Measurements from ENCODE around the gene MYRFL. TPM values are rescaled to one million over a fixed set of nuclear protein-coding genes. Genes with fewer than 3 reads are reported as not detected.

The MYRFL gene
- total and polyA plus RNA-seq, 2 of the 8 experiments (the other 6 are each of a cell fraction or from before 2014, with no cell fraction given) = 1.1 to 2.0 TPM

DNA sequence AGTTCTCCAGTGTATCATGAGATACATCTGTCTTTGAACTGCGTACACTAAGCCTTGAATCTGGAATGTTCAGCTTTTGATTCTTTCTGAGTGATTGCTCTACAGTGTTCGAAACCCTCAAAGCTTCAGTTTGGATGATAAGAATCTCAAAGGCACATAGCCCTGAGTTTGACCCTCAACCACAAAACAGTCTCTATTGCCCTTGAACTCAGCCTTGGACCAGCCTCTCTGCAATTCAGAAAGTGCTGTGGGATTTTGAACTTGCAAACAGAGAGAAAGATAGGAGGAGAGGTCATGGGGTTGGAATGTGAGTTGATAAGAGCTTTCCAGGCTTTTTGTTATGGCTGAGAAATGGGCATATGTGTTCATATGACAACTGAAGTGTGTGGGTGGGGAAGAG, 100.3 kb downstream of the MYRFL start:
- H4K8ac ChIP-seq (ENCODE audit: extremely low read depth, insufficient read depth, low read length) = no peak overlapping the region
- H4K20me1 ChIP-seq (replicated peaks in 1 of 2; ENCODE audit: control insufficient read depth in 1 of 2, insufficient read depth in 2 of 2, low read length in 2 of 2) = no peaks in the 10 kb centered on the region
- H2BK20ac ChIP-seq (ENCODE audit: low read length) = no peak overlapping the region
- no peak for DNase-seq (ENCODE audit: low read depth in 1 of 2, low spot score in 2 of 2)
- ChIA-PET POLR2A (ENCODE audit: partially characterized antibody) (no interaction called here), CTCF (ENCODE audit: partially characterized antibody) (interaction anchor here (1.4 kb wide), 1 partner anchor 36 kb away, joined by 4 read pairs; no protein-coding TSS in a partner anchor)
- H3K79me1 ChIP-seq (ENCODE audit: low read depth, low read length) = no peaks in the 10 kb centered on the region
- H3K23ac ChIP-seq (ENCODE audit: insufficient read length) = no peak overlapping the region
- H2BK15ac ChIP-seq (ENCODE audit: low read length) = 0 out of 2 replicates have a peak overlapping the region, but pooled peaks have one; percentile 40
- no peaks in the 10 kb centered on the region for H3K36me3 ChIP-seq (ENCODE audit: control insufficient read depth in 2 of 4, insufficient read depth in 4 of 4, low read length in 3 of 4)
- no peaks in the 10 kb centered on the region for H3K79me2 ChIP-seq (ENCODE audit: control insufficient read depth in 1 of 2, insufficient read depth in 2 of 2, low read length in 2 of 2)
- no peak overlapping the region for H3K4me2 ChIP-seq (ENCODE audit: insufficient read depth in 1 of 2, low read depth in 2 of 2, low read length in 2 of 2)
- no peak overlapping the region for H3K4me3 ChIP-seq (ENCODE audit: extremely low read depth in 1 of 4, insufficient read depth in 2 of 4, low read depth in 3 of 4, low read length in 4 of 4)
- FAIRE-seq = no peak
- H3K23me2 ChIP-seq (ENCODE audit: low read depth, low read length) = no peaks in the 10 kb centered on the region
- H2BK120ac ChIP-seq (replicated peaks; ENCODE audit: low read depth, low read length) = no peak overlapping the region
- H3K56ac ChIP-seq (replicated peaks; ENCODE audit: insufficient read length, low read depth, low read length) = no peak overlapping the region
- no peak overlapping the region for H3K9ac ChIP-seq (replicated peaks in 1 of 4; ENCODE audit: extremely low read depth in 1 of 4, low read depth in 3 of 4, low read length in 3 of 4)
- no peak overlapping the region for H3K27ac ChIP-seq (ENCODE audit: low read depth, low read length)
- no peak overlapping the region for H4K5ac ChIP-seq (ENCODE audit: insufficient read length, low read depth, low read length)
- no peak overlapping the region for H2BK12ac ChIP-seq (ENCODE audit: low read depth, low read length)
- no peak overlapping the region for H3K14ac ChIP-seq (ENCODE audit: insufficient read length)
- 93% methylated on average over 2 of the region's 2 CpGs; no CpG with 5 or more reads in 1 of the 2 experiments for WGBS, 2 experiments (ENCODE audit: extremely low coverage in 1 of 2, insufficient coverage in 1 of 2, insufficient read length in 1 of 2, insufficient replicate concordance in 2 of 2, low coverage in 1 of 2, low lambda C conversion rate in 2 of 2, missing lambda C conversion rate in 1 of 2)
- H3K27me3 ChIP-seq (replicated peaks in 1 of 4; ENCODE audit: control insufficient read depth in 3 of 4, extremely low read depth in 1 of 4, insufficient read depth in 3 of 4, low read length in 3 of 4) = no peaks in the 10 kb centered on the region
- peaks cover 0 to 4% (median 0%) of the 10 kb centered on the region in 4 experiments; a peak in 2 of 7 replicates for H3K4me1 ChIP-seq (replicated peaks in 1 of 4; ENCODE audit: control insufficient read depth in 3 of 4, insufficient read depth in 4 of 4, low read length in 3 of 4)
- TF ChIP-seq GTF2F1 (IDR thresholded peaks at IDR 0.05; ENCODE audit: borderline replicate concordance, low read depth, low read length) (no peak), RXRA (IDR thresholded peaks at IDR 0.05; ENCODE audit: insufficient read depth, low read depth, low read length) (no peak)
- no peak overlapping the region; the same call in 1 of the 2 replicates for H3K18ac ChIP-seq (ENCODE audit: extremely low read depth, low read length)
- H2AK5ac ChIP-seq (ENCODE audit: low read depth, low read length) = no peak overlapping the region
- no peaks in the 10 kb centered on the region for H3K9me3 ChIP-seq (ENCODE audit: insufficient read depth in 2 of 2, low read depth in 1 of 2, low read length in 1 of 2)
- H2BK5ac ChIP-seq (ENCODE audit: low read depth, low read length) = no peak overlapping the region
- H4K91ac ChIP-seq (replicated peaks; ENCODE audit: insufficient read length, low read length) = no peak overlapping the region
- H2AFZ ChIP-seq (ENCODE audit: low read length) = 0 out of 2 replicates have a peak overlapping the region, but pooled peaks have one; percentile 30
- no peak overlapping the region for H3K4ac ChIP-seq (replicated peaks; ENCODE audit: insufficient read length, low read depth, low read length)
